Stimulated activated CD8-positive, alpha-beta memory T cell treated with anti-CD3 and anti-CD28 coated beads, Interleukin-2, amount 100 ng/mL, for 48 hours (primary cell): ENCODE data around the gene CDKL2.
A peak's percentile ranks its signal among the peaks of the same experiment; 100 is the strongest.

Experiments
- DNase-seq, 2 donors: peaks; one replicate each; pipeline ENCODE4 v3.0.0-alpha.2; 2020; ENCODE audit warnings: low read depth in 2 of 2

Gene CDKL2

DNA sequence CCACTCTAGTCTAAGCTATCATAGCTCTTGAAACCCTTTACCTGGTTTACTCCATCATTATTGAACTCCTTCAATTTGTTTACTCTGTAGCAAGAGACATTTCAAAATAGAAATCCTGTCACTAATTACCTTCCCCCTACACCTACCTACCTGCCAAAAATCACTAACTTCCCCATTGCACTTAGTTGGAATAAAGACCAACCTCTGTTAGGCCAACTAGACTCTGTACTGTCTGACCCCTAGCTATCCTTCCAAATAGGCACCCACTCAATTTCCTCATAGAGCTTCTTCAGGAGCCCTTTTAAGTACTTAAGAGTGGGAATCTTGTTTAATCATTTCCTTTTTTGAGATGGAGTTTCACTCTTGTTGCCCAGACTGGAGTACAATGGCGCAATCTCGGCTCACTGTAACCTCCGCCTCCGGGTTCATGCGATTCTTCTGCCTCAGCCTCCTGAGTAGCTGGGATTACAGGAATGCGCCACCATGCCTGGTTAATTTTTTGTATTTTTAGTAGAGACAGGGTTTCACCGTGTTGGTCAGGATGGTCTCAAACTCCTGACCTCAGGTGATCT lies 8.9 kb upstream of the CDKL2 start:
- no peak for DNase-seq

GRCh38 chr4:75637827-75638226 lies 7.5 kb upstream of the CDKL2 start:
- DNase-seq: no peak

DNA sequence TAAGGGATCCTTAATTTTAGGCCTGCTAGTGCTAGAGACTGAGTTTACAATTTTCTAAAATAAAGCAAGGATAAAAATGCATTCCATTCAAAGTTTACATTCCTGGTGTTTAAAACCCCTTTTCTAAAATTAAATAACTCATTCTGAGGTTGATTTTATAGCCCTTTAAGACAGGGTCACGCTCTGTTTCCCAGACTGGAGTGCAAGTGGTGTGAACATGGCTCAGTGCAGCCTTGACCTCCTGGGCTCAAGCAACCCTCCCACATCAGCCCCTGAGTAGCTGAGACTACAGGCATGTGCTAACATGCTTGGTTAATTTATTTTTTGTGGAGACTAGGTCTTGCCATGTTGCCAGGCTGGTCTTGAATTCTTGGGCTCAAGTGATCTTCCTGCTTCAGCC lies 6.8 kb upstream of the CDKL2 start:
- no peak for DNase-seq

- no peak for DNase-seq
These were observed 4.6 kb upstream of the CDKL2 start for GRCh38 chr4:75634951-75635350.

- no peak for DNase-seq
These were observed 4.0 kb upstream of the CDKL2 start for GRCh38 chr4:75634281-75634680.

GRCh38 chr4:75633846-75634245 lies 3.5 kb upstream of the CDKL2 start:
- DNase-seq: no peak

- DNase-seq: no peak
These were observed 605 bp upstream of the CDKL2 start for GRCh38 chr4:75630937-75631329.

DNA sequence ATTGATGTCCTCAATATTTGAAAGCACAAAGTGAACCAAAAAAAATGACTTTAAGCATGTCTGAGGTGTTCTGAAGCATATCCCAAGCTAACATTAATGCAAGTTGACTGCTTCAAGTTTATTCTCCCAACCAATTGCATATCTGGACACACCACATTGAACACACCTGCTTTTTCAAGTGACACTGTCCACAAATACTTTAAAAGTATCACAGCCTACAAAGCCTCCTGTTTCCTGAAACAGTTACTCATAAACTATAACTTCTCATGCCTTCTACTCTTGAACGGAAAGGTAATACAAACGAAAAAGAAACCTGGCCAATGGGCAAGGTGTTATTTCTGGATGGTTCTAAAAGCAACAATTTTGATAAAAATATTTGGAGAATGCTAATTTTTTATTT lies 1.1 kb downstream of the CDKL2 start:
- DNase-seq: no peak

DNA sequence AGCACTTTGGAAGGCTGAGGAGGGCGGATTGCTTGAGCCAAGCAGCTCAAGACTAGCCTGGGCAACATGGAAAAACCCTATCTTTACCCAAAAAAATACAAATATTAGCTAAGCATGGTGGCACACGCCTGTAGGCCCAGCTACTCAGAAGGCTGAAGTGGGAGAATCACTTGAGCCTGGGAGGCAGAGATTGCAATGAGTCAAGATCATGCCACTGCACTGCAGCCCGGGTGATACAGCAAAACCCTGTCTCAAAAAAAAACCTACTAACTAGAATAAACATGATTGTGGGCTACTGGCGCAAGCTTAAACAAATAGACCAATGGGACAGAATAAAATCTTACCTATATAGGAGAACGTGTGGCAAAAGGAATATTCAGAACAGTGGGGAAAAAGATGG lies 7.3 kb downstream of the CDKL2 start:
- no peak for DNase-seq

GRCh38 chr4:75621715-75622114 lies 8.6 kb downstream of the CDKL2 start:
- DNase-seq: no peak

DNA sequence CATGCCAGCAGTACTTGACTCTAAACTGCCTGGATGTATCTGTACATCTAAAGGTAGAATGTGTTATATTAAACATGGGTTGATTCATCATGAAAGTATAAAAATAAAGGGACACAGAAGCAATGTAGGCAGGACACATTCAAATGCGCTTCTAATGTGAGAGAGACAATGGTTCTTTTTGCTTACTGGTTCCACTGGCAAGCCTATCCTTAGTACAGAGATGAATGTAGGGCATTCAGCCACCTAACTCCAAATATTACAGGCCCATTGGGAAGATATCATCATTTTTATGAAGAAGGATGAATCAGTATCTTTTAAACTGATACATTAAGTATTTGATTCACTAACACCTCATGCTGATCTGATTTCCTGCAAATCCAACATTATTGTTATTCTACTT lies 18.0 kb downstream of the CDKL2 start:
- no peak for DNase-seq

DNA sequence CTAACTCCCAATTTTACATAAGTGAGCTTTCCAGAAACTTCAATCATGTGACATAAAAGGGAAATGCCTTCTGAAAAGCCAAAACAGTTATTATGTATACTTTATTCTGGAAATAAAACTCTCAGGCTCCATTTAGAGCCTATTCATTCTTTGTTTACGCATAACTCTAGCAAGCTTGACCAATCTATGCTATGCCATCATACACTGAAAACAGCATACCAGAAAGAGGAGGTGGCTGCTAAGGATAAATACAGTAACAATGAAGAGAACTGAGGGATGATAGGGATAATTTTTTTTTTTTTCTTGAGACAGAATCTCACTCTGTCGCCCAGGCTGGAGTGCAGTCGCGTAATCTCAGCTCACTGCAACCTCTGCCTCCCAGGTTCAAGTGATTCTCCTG lies 24.4 kb downstream of the CDKL2 start:
- DNase-seq: no peak

- DNase-seq: no peak
These were observed 30.7 kb downstream of the CDKL2 start for GRCh38 chr4:75599647-75600046.

DNA sequence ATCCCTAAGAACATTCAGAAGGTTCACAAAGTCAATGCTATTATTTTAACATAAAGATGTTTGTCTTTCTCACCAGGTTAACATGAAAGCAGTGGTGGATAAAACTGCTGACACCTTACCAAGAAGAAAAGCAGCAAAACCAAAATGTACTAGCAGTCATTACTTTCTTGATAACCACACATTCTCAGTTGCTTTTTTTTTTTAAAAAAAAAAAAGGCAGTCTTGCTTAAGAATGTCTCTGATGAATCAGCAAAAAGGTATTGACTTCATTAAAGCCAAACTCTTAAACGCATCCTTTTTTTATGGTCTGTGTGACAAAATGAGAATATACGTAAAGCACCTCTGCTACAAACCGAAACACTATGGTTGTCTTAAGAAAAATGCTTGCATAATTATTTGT lies 31.9 kb downstream of the CDKL2 start:
- DNase-seq: no peak

- no peak for DNase-seq
These were observed 34.3 kb downstream of the CDKL2 start for GRCh38 chr4:75596061-75596460.

GRCh38 chr4:75593393-75593792 lies 36.9 kb downstream of the CDKL2 start:
- no peak for DNase-seq

GRCh38 chr4:75584067-75584466 lies 46.3 kb downstream of the CDKL2 start:
- DNase-seq: no peak

DNA sequence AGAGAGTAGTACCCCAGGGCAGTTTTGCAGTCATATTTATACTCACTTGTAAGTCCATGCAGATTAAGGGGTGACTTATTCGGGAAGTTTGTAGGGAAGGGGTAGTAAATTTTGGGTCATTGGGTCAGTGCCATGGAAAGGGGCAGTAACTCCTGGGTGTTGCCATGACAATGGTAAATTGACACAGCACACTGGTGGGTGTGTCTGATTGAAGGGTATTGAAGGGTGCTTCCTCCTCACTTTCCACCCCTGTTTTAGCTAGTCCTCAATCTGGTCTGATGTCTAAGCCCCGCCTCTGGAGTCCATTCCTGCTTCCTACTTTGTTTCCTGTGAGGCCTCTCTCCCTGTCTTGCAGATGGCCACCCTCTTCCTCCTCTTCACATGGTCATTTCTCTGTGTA lies 62.6 kb downstream of the CDKL2 start:
- no peak for DNase-seq

- no peak for DNase-seq
These were observed 63.4 kb downstream of the CDKL2 start for GRCh38 chr4:75566911-75567310.

DNA sequence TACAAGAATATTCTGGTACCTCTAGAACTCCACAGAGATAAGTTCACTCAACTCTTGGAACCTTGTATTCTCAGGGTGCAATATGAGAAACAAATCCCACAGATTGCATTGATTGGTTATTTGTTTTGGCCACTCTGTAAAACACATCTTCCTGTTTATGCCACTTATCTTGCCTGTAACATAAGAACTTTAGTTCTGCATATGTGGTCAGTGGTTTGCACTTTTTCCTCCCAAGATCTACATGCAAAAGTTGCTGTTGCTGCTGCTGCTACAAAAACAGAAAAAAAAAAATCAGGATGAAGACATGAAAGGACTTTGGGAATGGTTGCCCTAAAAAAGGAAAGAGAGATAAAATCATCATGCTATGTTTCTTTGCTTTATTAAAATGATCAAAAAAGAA lies 64.8 kb downstream of the CDKL2 start:
- DNase-seq: no peak

DNA sequence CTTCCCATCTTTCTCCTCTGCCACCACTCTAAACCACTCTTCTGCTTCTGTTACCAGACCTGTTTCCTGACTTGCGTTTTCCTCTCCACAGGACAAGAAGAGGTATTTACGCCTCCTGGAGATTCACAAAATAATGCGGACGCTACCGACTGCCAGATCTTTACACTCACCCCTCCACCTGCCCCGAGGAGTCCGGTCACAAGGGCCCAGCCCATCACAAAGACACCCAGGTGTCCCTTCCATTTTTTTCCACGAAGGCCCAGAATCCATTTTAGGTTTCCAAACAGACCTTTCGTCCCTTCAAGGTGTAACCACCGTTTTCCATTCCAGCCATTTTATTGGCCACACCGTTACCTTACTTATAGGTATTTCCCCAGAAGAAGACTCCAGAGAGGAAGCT lies 66.3 kb downstream of the CDKL2 start:
- DNase-seq: no peak

- DNase-seq: no peak
These were observed 68.5 kb downstream of the CDKL2 start for GRCh38 chr4:75561789-75562188.

GRCh38 chr4:75557696-75558095 lies 72.6 kb downstream of the CDKL2 start:
- DNase-seq: no peak

GRCh38 chr4:75555294-75556164 lies 74.8 kb downstream of the CDKL2 start, which contains the start of gene ODAPH:
Gene ODAPH (plus strand): TSS chr4:75556066. CDS start chr4:75556083, 17 bp downstream.
- DNase-seq: peak in 1 of 2 donors; percentile 3
